ENCODE results near the gene TDRD7. TPM values are rescaled to one million over a fixed set of nuclear protein-coding genes. Genes with fewer than 3 reads are reported as not detected.

TDRD7 gene
- polyA plus RNA-seq, 1 donor from 2014 or later, result 9.7 TPM

DNA sequence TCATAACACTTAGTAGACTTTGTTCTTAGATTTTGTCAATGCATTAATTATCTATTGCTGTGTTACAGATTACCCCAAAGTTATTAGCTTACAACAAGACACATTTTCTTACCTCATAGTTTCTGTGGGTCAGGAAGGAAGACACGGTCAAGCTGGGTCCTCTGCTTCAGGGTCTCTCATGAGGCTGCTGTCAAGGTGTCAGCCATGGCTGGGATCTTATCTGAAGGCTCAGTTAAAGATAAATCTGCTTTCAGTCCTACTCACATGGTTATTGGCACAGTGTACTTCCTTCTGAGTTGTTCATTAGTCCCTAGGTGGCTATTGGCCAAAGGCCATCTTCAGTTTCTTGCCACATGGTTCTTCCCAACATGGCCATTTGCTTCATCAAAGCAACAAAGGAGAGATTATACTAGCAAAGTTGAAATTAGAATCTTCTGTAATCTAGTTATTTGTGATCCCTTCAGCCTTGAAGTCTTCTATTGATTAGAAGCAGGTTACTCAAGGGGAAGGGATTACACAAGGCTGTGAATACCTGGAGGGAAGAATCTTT lies 25.2 kb downstream of the TDRD7 start:
- no peak overlapping the region for H3K27ac ChIP-seq (ENCODE audit: low read length)
- H3K27me3 ChIP-seq (ENCODE audit: insufficient read depth, low read depth, low read length), result no peaks in the 10 kb centered on the region
- H3K4me3 ChIP-seq (ENCODE audit: low read length), result no peak overlapping the region
- no peaks in the 10 kb centered on the region for H3K36me3 ChIP-seq (ENCODE audit: insufficient read depth, low read length)
- H3K9me2 ChIP-seq (ENCODE audit: insufficient read depth, low read length), result no peaks in the 10 kb centered on the region
- no peaks in the 10 kb centered on the region for H3F3A ChIP-seq (ENCODE audit: insufficient read depth, low read length, poor library complexity, severe bottlenecking)
- H3K9ac ChIP-seq (ENCODE audit: low read length), result no peak overlapping the region
- no peak overlapping the region for H3K4me2 ChIP-seq (ENCODE audit: low read length)
- no peak for TF ChIP-seq RAD21 (conservative IDR thresholded peaks at IDR 0.05)
- no peak for TF ChIP-seq EP300 (conservative IDR thresholded peaks at IDR 0.05; ENCODE audit: poor library complexity, severe bottlenecking)
- TF ChIP-seq SMC3 (conservative IDR thresholded peaks at IDR 0.05; ENCODE audit: poor library complexity), result no peak
- TF ChIP-seq, protein P1, sequence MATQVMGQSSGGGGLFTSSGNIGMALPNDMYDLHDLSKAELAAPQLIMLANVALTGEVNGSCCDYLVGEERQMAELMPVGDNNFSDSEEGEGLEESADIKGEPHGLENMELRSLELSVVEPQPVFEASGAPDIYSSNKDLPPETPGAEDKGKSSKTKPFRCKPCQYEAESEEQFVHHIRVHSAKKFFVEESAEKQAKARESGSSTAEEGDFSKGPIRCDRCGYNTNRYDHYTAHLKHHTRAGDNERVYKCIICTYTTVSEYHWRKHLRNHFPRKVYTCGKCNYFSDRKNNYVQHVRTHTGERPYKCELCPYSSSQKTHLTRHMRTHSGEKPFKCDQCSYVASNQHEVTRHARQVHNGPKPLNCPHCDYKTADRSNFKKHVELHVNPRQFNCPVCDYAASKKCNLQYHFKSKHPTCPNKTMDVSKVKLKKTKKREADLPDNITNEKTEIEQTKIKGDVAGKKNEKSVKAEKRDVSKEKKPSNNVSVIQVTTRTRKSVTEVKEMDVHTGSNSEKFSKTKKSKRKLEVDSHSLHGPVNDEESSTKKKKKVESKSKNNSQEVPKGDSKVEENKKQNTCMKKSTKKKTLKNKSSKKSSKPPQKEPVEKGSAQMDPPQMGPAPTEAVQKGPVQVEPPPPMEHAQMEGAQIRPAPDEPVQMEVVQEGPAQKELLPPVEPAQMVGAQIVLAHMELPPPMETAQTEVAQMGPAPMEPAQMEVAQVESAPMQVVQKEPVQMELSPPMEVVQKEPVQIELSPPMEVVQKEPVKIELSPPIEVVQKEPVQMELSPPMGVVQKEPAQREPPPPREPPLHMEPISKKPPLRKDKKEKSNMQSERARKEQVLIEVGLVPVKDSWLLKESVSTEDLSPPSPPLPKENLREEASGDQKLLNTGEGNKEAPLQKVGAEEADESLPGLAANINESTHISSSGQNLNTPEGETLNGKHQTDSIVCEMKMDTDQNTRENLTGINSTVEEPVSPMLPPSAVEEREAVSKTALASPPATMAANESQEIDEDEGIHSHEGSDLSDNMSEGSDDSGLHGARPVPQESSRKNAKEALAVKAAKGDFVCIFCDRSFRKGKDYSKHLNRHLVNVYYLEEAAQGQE (IDR thresholded peaks at IDR 0.05; ENCODE audit: borderline replicate concordance), result no peak
- TF ChIP-seq, protein P2, sequence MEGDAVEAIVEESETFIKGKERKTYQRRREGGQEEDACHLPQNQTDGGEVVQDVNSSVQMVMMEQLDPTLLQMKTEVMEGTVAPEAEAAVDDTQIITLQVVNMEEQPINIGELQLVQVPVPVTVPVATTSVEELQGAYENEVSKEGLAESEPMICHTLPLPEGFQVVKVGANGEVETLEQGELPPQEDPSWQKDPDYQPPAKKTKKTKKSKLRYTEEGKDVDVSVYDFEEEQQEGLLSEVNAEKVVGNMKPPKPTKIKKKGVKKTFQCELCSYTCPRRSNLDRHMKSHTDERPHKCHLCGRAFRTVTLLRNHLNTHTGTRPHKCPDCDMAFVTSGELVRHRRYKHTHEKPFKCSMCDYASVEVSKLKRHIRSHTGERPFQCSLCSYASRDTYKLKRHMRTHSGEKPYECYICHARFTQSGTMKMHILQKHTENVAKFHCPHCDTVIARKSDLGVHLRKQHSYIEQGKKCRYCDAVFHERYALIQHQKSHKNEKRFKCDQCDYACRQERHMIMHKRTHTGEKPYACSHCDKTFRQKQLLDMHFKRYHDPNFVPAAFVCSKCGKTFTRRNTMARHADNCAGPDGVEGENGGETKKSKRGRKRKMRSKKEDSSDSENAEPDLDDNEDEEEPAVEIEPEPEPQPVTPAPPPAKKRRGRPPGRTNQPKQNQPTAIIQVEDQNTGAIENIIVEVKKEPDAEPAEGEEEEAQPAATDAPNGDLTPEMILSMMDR (IDR thresholded peaks at IDR 0.05; ENCODE audit: poor library complexity, severe bottlenecking), result no peak
- TF ChIP-seq MXI1 (conservative IDR thresholded peaks at IDR 0.05; ENCODE audit: poor library complexity, severe bottlenecking), result no peak
- no peak for TF ChIP-seq EZH2 (IDR thresholded peaks at IDR 0.05; ENCODE audit: borderline replicate concordance, insufficient read depth, low read length, poor library complexity, severe bottlenecking)
- no peak for TF ChIP-seq POLR2AphosphoS5 (IDR thresholded peaks at IDR 0.05)
- no peak for TF ChIP-seq TAF1 (IDR thresholded peaks at IDR 0.05; ENCODE audit: low read depth)
- H4K20me1 ChIP-seq (ENCODE audit: insufficient read depth), result no peaks in the 10 kb centered on the region
- H3K79me2 ChIP-seq (replicated peaks; ENCODE audit: insufficient read depth, low read length), result no peaks in the 10 kb centered on the region
- no peaks in the 10 kb centered on the region for H3K9me3 ChIP-seq (ENCODE audit: low read length)
- H2AFZ ChIP-seq (ENCODE audit: low read depth, low read length), result no peak overlapping the region

DNA sequence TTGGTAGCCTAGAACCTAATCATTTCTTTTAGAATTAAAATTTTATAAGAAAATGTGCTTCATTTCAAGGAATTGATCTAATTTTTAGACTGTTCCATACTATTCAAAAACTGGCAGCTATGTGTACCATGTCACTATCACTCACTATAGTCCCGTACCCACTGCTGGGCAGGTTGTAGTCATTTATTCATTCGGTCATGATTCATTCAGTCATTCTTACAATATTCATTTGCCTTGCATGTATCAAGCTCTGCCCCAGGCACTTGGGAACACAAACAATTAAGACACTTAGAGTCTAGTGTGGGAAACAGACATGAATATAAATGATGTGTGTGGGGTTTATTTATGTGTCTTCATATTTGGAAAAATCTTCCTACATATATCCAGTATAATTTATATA lies 26.4 kb downstream of the TDRD7 start:
- no peaks in the 10 kb centered on the region for H3K79me2 ChIP-seq (replicated peaks; ENCODE audit: insufficient read depth, low read length)
- no peak overlapping the region for H3K4me2 ChIP-seq (ENCODE audit: low read length)
- no peak overlapping the region for H3K9ac ChIP-seq (ENCODE audit: low read length)
- H3K9me2 ChIP-seq (ENCODE audit: insufficient read depth, low read length), result no peaks in the 10 kb centered on the region
- no peak overlapping the region for H2AFZ ChIP-seq (ENCODE audit: low read depth, low read length)
- H4K20me1 ChIP-seq (ENCODE audit: insufficient read depth), result no peaks in the 10 kb centered on the region
- H3K27me3 ChIP-seq (ENCODE audit: insufficient read depth, low read depth, low read length), result no peaks in the 10 kb centered on the region
- no peaks in the 10 kb centered on the region for H3F3A ChIP-seq (ENCODE audit: insufficient read depth, low read length, poor library complexity, severe bottlenecking)
- H3K4me3 ChIP-seq (ENCODE audit: low read length), result no peak overlapping the region
- H3K9me3 ChIP-seq (ENCODE audit: low read length), result no peaks in the 10 kb centered on the region
- no peaks in the 10 kb centered on the region for H3K36me3 ChIP-seq (ENCODE audit: insufficient read depth, low read length)
- TF ChIP-seq EZH2 (IDR thresholded peaks at IDR 0.05; ENCODE audit: borderline replicate concordance, insufficient read depth, low read length, poor library complexity, severe bottlenecking) (no peak), SMC3 (conservative IDR thresholded peaks at IDR 0.05; ENCODE audit: poor library complexity) (no peak), MXI1 (conservative IDR thresholded peaks at IDR 0.05; ENCODE audit: poor library complexity, severe bottlenecking) (no peak), TAF1 (IDR thresholded peaks at IDR 0.05; ENCODE audit: low read depth) (no peak), RAD21 (conservative IDR thresholded peaks at IDR 0.05) (no peak), EP300 (conservative IDR thresholded peaks at IDR 0.05; ENCODE audit: poor library complexity, severe bottlenecking) (no peak), POLR2AphosphoS5 (IDR thresholded peaks at IDR 0.05) (no peak)
- TF ChIP-seq, protein P2 (IDR thresholded peaks at IDR 0.05; ENCODE audit: poor library complexity, severe bottlenecking), result no peak
- TF ChIP-seq, protein P1 (IDR thresholded peaks at IDR 0.05; ENCODE audit: borderline replicate concordance), result no peak
- H3K27ac ChIP-seq (ENCODE audit: low read length), result no peak overlapping the region
